Measurements from ENCODE around the gene SLC7A14. TPM values are rescaled to one million over a fixed set of nuclear protein-coding genes. Genes with fewer than 3 reads are reported as not detected.

The SLC7A14 gene
- total RNA-seq, 2 experiments from 2014 or later = not detected

DNA sequence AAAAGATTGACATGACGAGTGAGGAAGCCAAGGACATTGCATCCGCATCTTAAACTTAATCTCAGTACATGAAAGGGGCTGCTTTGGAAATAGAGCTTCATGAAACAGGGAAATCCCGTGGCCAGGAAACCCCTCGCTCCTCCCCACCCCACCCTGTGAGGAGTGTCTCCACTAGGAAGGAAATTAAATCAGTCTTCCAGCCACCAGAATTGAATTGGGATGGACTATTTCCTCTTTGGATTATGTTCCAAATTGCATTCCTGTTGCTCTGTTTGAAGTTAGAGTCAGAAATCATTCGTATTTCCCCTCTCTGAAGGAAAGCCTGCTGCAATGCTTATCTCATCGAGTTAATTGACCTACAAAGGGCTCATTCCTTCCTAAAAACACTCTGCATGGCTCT is 131.4 kb downstream of the SLC7A14 start:
- no peak overlapping the region for H3K27ac Mint-ChIP-seq
- DNase-seq (no peak), ATAC-seq (no peak)
- H3K9me3 Mint-ChIP-seq (ENCODE audit: low read depth) = no peaks in the 10 kb centered on the region
- no peak overlapping the region for H3K4me3 Mint-ChIP-seq
- intact Hi-C loops (cut with DNase I, micrococcal nuclease) = no loop called here
- CTCF ChIA-PET = no interaction called here
- H3K4me1 Mint-ChIP-seq = no peaks in the 10 kb centered on the region
- POLR2A ChIA-PET = no interaction called here
- no peaks in the 10 kb centered on the region for H3K36me3 Mint-ChIP-seq (ENCODE audit: low read depth)
- H3K27me3 Mint-ChIP-seq = no peaks in the 10 kb centered on the region

DNA sequence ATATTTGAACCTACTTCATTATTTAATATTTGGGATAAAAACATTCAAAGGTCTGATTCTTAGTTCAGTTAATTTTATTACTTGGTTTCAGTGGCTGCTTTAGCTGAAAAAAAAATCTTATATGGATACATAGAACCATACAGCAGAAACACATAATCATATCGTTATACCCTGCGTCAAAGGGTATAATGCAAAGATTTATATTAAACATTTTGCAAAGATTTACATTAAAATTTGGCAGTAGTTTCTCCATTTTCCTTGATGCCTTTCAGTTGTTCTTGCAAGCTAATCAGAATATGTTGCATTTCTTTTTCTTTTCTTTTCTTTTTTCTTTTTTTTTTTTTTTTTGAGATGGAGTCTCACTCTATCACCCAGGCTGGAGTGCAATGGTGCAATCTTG is 135.8 kb downstream of the SLC7A14 start:
- Mint-ChIP-seq H3K9me3 (ENCODE audit: low read depth) (no peaks in the 10 kb centered on the region), H3K27me3 (no peaks in the 10 kb centered on the region), H3K27ac (no peak overlapping the region), H3K36me3 (ENCODE audit: low read depth) (no peaks in the 10 kb centered on the region), H3K4me3 (no peak overlapping the region), H3K4me1 (no peaks in the 10 kb centered on the region)
- POLR2A ChIA-PET = interaction anchor here (0.6 kb wide), 1 partner anchor 147 kb away, joined by 3 read pairs; no protein-coding TSS in a partner anchor
- intact Hi-C loops (cut with DNase I, micrococcal nuclease) = no loop called here
- CTCF ChIA-PET = no interaction called here
- DNase-seq (no peak), ATAC-seq (no peak)

DNA sequence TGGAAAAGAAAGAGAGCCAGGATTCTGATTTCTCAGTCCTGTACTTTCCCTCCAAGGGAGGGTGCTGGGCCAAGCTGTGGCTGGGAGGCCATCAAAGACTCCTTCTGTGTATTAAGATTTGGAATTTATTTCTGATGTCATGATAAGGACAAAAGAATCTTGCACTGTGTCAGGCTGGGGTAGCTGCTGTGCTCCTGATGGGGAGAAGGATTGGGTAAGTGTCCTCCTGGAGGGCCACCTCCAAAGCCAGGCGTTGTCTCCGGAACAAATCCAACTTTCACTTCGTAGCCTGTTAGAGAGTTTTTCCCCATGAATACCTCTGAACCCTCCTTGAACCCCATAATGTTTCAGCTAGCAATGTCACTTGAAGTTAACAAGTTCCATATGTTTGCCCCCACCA is 137.3 kb downstream of the SLC7A14 start:
- DNase-seq (no peak), ATAC-seq (no peak)
- Mint-ChIP-seq H3K4me1 (no peaks in the 10 kb centered on the region), H3K36me3 (ENCODE audit: low read depth) (no peaks in the 10 kb centered on the region), H3K27ac (no peak overlapping the region), H3K9me3 (ENCODE audit: low read depth) (no peaks in the 10 kb centered on the region), H3K4me3 (no peak overlapping the region), H3K27me3 (no peaks in the 10 kb centered on the region)
- intact Hi-C loops (cut with DNase I, micrococcal nuclease) = no loop called here
- CTCF ChIA-PET = no interaction called here
- POLR2A ChIA-PET = no interaction called here

- H3K4me3 Mint-ChIP-seq = no peak overlapping the region
- ATAC-seq (no peak), DNase-seq (no peak)
- H3K27me3 Mint-ChIP-seq = peaks cover 15% of the 10 kb centered on the region
- no peaks in the 10 kb centered on the region for H3K9me3 Mint-ChIP-seq (ENCODE audit: low read depth)
- H3K27ac Mint-ChIP-seq = no peak overlapping the region
- no peaks in the 10 kb centered on the region for H3K36me3 Mint-ChIP-seq (ENCODE audit: low read depth)
- ChIA-PET CTCF (interaction anchor here (0.6 kb wide), 1 partner anchor 11 kb away, joined by 4 read pairs; no protein-coding TSS in a partner anchor), POLR2A (interaction anchor here (0.7 kb wide), 1 partner anchor 23 kb away, joined by 3 read pairs; no protein-coding TSS in a partner anchor)
- intact Hi-C loops (cut with DNase I, micrococcal nuclease) = no loop called here
- H3K4me1 Mint-ChIP-seq = peaks cover 7% of the 10 kb centered on the region
Measured at GRCh38 chr3:170443457-170443856, 142.4 kb downstream of the SLC7A14 start.

GRCh38 chr3:170442947-170443346 is 142.9 kb downstream of the SLC7A14 start:
- intact Hi-C loops (cut with DNase I, micrococcal nuclease) = no loop called here
- DNase-seq (no peak), ATAC-seq (no peak)
- H3K27me3 Mint-ChIP-seq = peaks cover 15% of the 10 kb centered on the region
- no peak overlapping the region for H3K27ac Mint-ChIP-seq
- peaks cover 7% of the 10 kb centered on the region for H3K4me1 Mint-ChIP-seq
- ChIA-PET POLR2A (interaction anchor here (0.7 kb wide), 1 partner anchor 22 kb away, joined by 3 read pairs; no protein-coding TSS in a partner anchor), CTCF (no interaction called here)
- H3K4me3 Mint-ChIP-seq = no peak overlapping the region
- no peaks in the 10 kb centered on the region for H3K9me3 Mint-ChIP-seq (ENCODE audit: low read depth)
- no peaks in the 10 kb centered on the region for H3K36me3 Mint-ChIP-seq (ENCODE audit: low read depth)

DNA sequence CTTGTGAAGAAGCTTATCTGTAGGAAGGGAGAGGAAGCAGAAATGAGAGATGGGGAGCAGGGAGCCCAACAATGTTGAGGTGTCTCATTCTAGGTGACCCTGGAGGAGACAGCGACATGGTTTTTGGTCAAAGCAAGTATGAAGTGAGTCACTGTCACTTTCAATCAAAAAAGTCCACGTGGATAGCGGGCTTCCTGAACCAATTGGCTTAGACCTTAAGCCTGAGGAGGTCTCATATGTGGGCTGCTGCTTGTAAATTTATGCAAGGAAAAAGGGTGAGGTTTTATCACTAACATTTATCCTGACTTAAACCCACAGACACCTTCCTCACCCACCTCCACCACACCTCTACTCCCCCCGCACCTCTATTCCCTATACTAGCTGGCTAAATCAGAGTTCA is 144.5 kb downstream of the SLC7A14 start:
- DNase-seq = no peak
- ChIA-PET CTCF (interaction anchor here (1.5 kb wide), 1 partner anchor 371 kb away, joined by 5 read pairs; no protein-coding TSS in a partner anchor), POLR2A (no interaction called here)
- H3K27ac Mint-ChIP-seq = no peak overlapping the region
- intact Hi-C loops (cut with DNase I, micrococcal nuclease) = no loop called here
- H3K4me3 Mint-ChIP-seq = no peak overlapping the region
- peaks cover 7% of the 10 kb centered on the region for H3K4me1 Mint-ChIP-seq
- H3K27me3 Mint-ChIP-seq = peaks cover 15% of the 10 kb centered on the region
- ATAC-seq = no peak
- H3K36me3 Mint-ChIP-seq (ENCODE audit: low read depth) = no peaks in the 10 kb centered on the region
- H3K9me3 Mint-ChIP-seq (ENCODE audit: low read depth) = no peaks in the 10 kb centered on the region

DNA sequence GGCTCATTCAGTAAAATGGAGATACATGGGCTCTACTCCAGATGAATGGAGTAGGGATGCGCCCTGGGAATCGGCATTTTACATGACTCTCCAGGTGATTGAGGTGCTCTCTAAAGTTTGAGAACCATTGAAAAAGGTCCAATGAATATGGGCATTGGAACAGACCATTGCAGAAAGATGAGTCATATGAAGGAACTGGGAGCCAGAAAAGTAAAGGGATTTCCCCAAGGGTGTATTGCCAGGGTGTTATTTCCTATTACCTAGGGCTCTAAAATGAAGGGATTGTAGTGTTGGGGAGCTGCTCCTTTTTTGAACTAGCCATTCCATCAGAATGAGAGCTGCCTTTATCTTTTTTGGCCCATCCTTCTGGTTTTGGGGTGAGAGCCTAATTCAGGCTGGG is 145.5 kb downstream of the SLC7A14 start:
- no peak overlapping the region for H3K4me3 Mint-ChIP-seq
- intact Hi-C loops (cut with DNase I, micrococcal nuclease) = no loop called here
- ChIA-PET CTCF (interaction anchor here (0.6 to 0.7 kb wide), 2 partner anchors 136 to 294 kb away, joined by 3 read pairs; no protein-coding TSS in a partner anchor), POLR2A (no interaction called here)
- no peaks in the 10 kb centered on the region for H3K9me3 Mint-ChIP-seq (ENCODE audit: low read depth)
- DNase-seq (no peak), ATAC-seq (peak; percentile 69)
- H3K36me3 Mint-ChIP-seq (ENCODE audit: low read depth) = no peaks in the 10 kb centered on the region
- H3K27me3 Mint-ChIP-seq = peaks cover 15% of the 10 kb centered on the region
- no peak overlapping the region for H3K27ac Mint-ChIP-seq
- H3K4me1 Mint-ChIP-seq = peaks cover 7% of the 10 kb centered on the region

DNA sequence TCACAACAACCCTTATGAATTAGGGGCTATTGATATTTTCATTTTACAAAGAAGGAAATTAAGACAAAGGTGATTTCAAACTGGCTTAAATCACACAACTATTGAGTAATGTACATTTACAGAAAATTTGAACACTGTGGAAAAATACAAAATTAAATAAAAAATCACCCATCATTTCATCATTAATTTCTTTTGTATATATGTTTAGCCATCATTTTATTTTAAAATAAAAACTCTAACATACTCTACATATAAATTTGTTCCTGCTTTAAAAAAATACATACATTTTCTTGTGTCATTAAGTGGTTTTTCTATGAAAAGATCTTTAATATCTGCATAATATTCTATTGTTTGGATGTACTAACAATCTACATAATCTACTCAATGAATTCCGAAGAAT is 147.0 kb downstream of the SLC7A14 start:
- Mint-ChIP-seq H3K4me3 (no peak overlapping the region), H3K36me3 (ENCODE audit: low read depth) (no peaks in the 10 kb centered on the region), H3K4me1 (peaks cover 7% of the 10 kb centered on the region), H3K27me3 (peaks cover 15% of the 10 kb centered on the region), H3K27ac (no peak overlapping the region), H3K9me3 (ENCODE audit: low read depth) (no peaks in the 10 kb centered on the region)
- no peak for DNase-seq
- intact Hi-C loops (cut with DNase I, micrococcal nuclease) = no loop called here
- ChIA-PET CTCF (interaction anchor here (0.6 kb wide), 1 partner anchor 9 kb away, joined by 3 read pairs; no protein-coding TSS in a partner anchor), POLR2A (no interaction called here)
- no peak for ATAC-seq

DNA sequence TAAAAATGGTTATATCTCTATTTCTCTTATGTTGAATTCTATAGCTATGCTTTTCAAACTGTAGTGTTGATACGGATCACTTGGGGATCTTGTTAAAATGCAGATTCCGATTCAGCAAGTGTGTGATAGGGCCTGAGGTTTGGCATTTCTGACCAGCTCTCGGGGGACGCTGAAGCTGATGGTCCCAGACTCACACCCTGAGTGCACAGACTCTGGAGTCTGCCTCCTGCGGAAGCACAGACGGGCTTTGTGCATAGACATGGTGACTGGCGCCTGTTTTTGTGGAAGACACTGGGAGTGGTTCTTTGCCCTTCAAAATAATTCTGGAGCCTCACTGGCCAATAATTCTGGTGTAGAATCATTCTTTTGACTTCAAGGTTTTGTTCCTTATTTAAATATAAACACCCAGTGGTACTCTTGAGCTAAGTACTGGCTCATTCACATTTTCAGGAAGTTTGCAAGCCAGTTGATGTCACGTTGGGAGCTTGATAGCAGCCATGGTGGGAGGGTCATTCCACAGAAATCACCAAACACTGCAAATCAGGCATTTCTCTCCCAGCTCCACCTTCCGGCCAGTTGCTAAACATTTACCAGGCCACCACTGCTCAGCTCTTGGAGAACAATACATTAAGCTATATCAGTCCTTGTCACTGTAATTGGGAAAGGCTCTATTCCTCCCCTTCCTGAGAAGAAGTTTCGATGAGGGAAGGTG is 148.0 kb downstream of the SLC7A14 start:
- Mint-ChIP-seq H3K4me3 (no peak overlapping the region), H3K36me3 (ENCODE audit: low read depth) (no peaks in the 10 kb centered on the region), H3K27me3 (peaks cover 15% of the 10 kb centered on the region), H3K27ac (no peak overlapping the region), H3K4me1 (peaks cover 7% of the 10 kb centered on the region), H3K9me3 (ENCODE audit: low read depth) (no peaks in the 10 kb centered on the region)
- DNase-seq (no peak), ATAC-seq (no peak)
- POLR2A ChIA-PET = no interaction called here
- intact Hi-C loops (cut with DNase I, micrococcal nuclease) = no loop called here
- CTCF ChIA-PET = interaction anchor here (1.3 kb wide), 1 partner anchor 10 kb away, joined by 3 read pairs; no protein-coding TSS in a partner anchor

DNA sequence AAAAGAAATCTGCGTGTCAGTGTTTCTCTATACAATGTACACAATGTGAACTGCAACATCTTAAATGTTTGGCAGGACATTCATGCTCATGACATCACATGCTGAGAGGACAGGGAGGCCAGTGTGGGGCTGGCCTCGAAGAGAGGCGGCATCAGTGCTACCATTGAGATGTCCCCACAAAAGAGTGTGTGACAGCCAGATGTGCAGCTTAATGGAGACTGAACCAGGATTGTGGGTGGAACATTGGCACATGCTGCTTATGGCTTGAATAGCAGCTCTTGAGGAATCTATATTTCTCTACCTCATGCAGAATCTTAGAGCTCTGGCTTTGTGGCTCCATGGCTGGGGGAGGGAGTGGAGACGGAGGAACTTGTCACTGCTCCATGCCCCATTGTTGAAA is 148.7 kb downstream of the SLC7A14 start:
- no peaks in the 10 kb centered on the region for H3K36me3 Mint-ChIP-seq (ENCODE audit: low read depth)
- H3K4me1 Mint-ChIP-seq = peaks cover 7% of the 10 kb centered on the region
- intact Hi-C loops (cut with DNase I, micrococcal nuclease) = no loop called here
- POLR2A ChIA-PET = no interaction called here
- no peak for ATAC-seq
- H3K4me3 Mint-ChIP-seq = no peak overlapping the region
- no peak overlapping the region for H3K27ac Mint-ChIP-seq
- DNase-seq = no peak
- peaks cover 11% of the 10 kb centered on the region for H3K27me3 Mint-ChIP-seq
- CTCF ChIA-PET = interaction anchor here (1.3 kb wide), 1 partner anchor 9 kb away, joined by 3 read pairs; no protein-coding TSS in a partner anchor
- no peaks in the 10 kb centered on the region for H3K9me3 Mint-ChIP-seq (ENCODE audit: low read depth)

DNA sequence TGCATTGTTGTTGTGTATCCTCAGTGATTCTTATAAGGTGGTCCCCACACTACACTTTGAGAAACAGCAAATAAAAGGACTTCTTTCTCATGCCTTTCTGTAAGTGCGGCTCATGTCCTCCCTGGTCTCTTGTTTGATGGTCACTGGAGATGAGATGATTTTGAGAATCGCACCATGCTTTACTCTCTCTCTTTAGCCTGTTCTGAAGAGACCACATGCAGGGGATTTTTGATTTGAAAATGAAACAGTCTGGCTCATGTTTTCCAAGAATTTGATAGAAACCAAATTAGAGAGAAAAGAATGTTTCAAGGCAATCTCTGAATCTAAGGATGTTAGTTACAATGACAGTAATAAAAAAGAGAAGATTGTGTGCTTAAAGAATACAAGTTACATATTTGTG is 149.2 kb downstream of the SLC7A14 start:
- CTCF ChIA-PET = interaction anchor here (1.3 kb wide), 1 partner anchor 9 kb away, joined by 3 read pairs; no protein-coding TSS in a partner anchor
- Mint-ChIP-seq H3K4me3 (no peak overlapping the region), H3K4me1 (peaks cover 7% of the 10 kb centered on the region), H3K27ac (no peak overlapping the region), H3K9me3 (ENCODE audit: low read depth) (no peaks in the 10 kb centered on the region), H3K27me3 (peaks cover 11% of the 10 kb centered on the region), H3K36me3 (ENCODE audit: low read depth) (no peaks in the 10 kb centered on the region)
- POLR2A ChIA-PET = no interaction called here
- ATAC-seq (no peak), DNase-seq (no peak)
- intact Hi-C loops (cut with DNase I, micrococcal nuclease) = no loop called here

DNA sequence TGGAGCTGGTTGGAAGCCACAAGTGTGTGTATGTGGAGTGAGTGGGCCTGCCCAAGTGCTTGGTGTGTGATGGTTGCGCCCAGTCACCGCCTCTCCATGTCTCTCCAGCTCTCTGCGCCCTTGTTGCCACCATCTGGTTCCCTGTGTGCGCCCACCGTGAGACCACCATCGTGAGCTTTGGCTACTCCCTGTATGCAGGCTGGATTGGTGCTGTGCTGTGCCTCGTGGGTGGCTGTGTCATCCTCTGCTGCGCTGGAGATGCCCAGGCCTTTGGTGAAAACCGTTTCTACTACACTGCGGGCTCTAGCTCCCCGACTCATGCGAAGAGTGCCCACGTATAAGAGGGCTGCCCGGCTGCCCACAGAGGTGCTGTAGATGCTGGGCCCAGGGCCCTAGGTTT is 153.5 kb downstream of the SLC7A14 start:
- ATAC-seq = no peak
- CTCF ChIA-PET = interaction anchor here (0.7 to 1.1 kb wide), 4 partner anchors 11 to 380 kb away, joined by 3 to 7 read pairs (median 4); no protein-coding TSS in a partner anchor
- Mint-ChIP-seq H3K9me3 (ENCODE audit: low read depth) (no peaks in the 10 kb centered on the region), H3K4me3 (no peak overlapping the region), H3K27me3 (no peaks in the 10 kb centered on the region), H3K36me3 (ENCODE audit: low read depth) (no peaks in the 10 kb centered on the region), H3K4me1 (peaks cover 18% of the 10 kb centered on the region), H3K27ac (no peak overlapping the region)
- no peak for DNase-seq
- intact Hi-C loops (cut with DNase I, micrococcal nuclease) = no loop called here
- POLR2A ChIA-PET = no interaction called here

Measured in activated CD4-positive, alpha-beta T cell treated with anti-CD3 and anti-CD28 coated beads for 36 hours (primary cell).